Caco-2 (cell line): ENCODE results near the gene CKAP2L. TPM values are rescaled to one million over a fixed set of nuclear protein-coding genes. Genes with fewer than 3 reads are reported as not detected.

Experiments used
- BruUV-seq: library from RNA; stranded (reverse); fragments of 400-500 nt; replicated peaks from 2 replicates; lab custom pipeline; 2021; lab: Mats Ljungman, UMichigan
- CTCF ChIA-PET: fragments of 300-600 bp; sonication (Branson Sonifier 250); formaldehyde crosslinking; loops from one replicate; lab custom pipeline; 2022; ENCODE audit warnings: antibody characterized with exemption; lab: Charles Lee
- POLR2A ChIA-PET: fragments of 300-600 bp; sonication (Branson Sonifier 250); formaldehyde crosslinking; loops from one replicate; lab custom pipeline; 2022; ENCODE audit warnings: antibody characterized with exemption; lab: Charles Lee
- DNase-seq, 2 experiments: peaks; one replicate each; pipeline versions ENCODE4 v3.0.0 to v3.0.0-alpha.2; 2020 to 2022
- H3K27me3 ChIP-seq: replicated peaks from 2 replicates; pipeline ENCODE4 v1.6.0; 2011; ENCODE audit warnings: low read length; ENCODE audit not compliant: control insufficient read depth, insufficient read depth
- H3K36me3 ChIP-seq: 2 replicates; pipeline ENCODE4 v1.5.1; 2011; ENCODE audit warnings: low read length; ENCODE audit not compliant: control insufficient read depth, insufficient read depth
- H3K4me1 ChIP-seq: fragments of 250-450 bp; sonication (Bioruptor Pico); 2 replicates; pipeline ENCODE4 v1.5.1; 2020; ENCODE audit warnings: mild to moderate bottlenecking
- H3K4me3 ChIP-seq: 2 replicates; pipeline ENCODE4 v1.5.1; 2011; ENCODE audit warnings: low read depth, mild to moderate bottlenecking, control low read depth, low read length
- H3K9me3 ChIP-seq: fragments of 250-450 bp; sonication (Bioruptor Pico); 2 replicates; pipeline ENCODE4 v1.5.1; 2020; ENCODE audit warnings: mild to moderate bottlenecking, moderate library complexity
- H3K27ac Mint-ChIP-seq: one replicate; pipeline ENCODE4 v1.8.0; 2022; ENCODE audit warnings: mixed read lengths; ENCODE audit not compliant: unreplicated experiment
- H3K27me3 Mint-ChIP-seq: one replicate; pipeline ENCODE4 v1.8.0; 2022; ENCODE audit warnings: mixed read lengths; ENCODE audit not compliant: insufficient read depth, unreplicated experiment
- H3K36me3 Mint-ChIP-seq: one replicate; pipeline ENCODE4 v1.8.0; 2022; ENCODE audit warnings: mild to moderate bottlenecking, mixed read lengths; ENCODE audit not compliant: insufficient read depth, unreplicated experiment
- H3K4me1 Mint-ChIP-seq: one replicate; pipeline ENCODE4 v1.8.0; 2022; ENCODE audit warnings: low read depth, mixed read lengths; ENCODE audit not compliant: unreplicated experiment
- H3K4me3 Mint-ChIP-seq: one replicate; pipeline ENCODE4 v1.8.0; 2022; ENCODE audit warnings: mild to moderate bottlenecking, moderate library complexity, mixed read lengths; ENCODE audit not compliant: unreplicated experiment
- H3K9me3 Mint-ChIP-seq: one replicate; pipeline ENCODE4 v1.8.0; 2022; ENCODE audit warnings: mixed read lengths; ENCODE audit not compliant: unreplicated experiment
- CTCF ChIP-seq, 2 experiments: fragments of 200-600 bp in 1 of 2; IDR thresholded peaks; 1 replicate in 1 of 2; 2 replicates in 1 of 2; pipeline versions ENCODE4 v1.5.1 to v1.8.0; 2011 to 2022; ENCODE audit warnings: antibody characterized with exemption in 1 of 2, control low read depth in 1 of 2, inconsistent platforms in 1 of 2, low read depth in 1 of 2, low read length in 1 of 2, mild to moderate bottlenecking in 1 of 2, moderate library complexity in 1 of 2; ENCODE audit not compliant: insufficient read depth in 1 of 2, severe bottlenecking in 1 of 2, unreplicated experiment in 1 of 2
- intact Hi-C: fragments of 100-400 bp; cut with micrococcal nuclease; formaldehyde crosslinking; loops from one replicate; pipeline ENCODE4 v1.10.0; 2022; ENCODE audit not compliant: unreplicated experiment
- total RNA-seq: library from RNA; stranded (reverse); gene quantifications from 2 replicates; pipeline ENCODE4 v1.2.3, GENCODE V29; 2022

Gene CKAP2L
- total RNA-seq, 1 experiment from 2014 or later, result 20.7 TPM

DNA sequence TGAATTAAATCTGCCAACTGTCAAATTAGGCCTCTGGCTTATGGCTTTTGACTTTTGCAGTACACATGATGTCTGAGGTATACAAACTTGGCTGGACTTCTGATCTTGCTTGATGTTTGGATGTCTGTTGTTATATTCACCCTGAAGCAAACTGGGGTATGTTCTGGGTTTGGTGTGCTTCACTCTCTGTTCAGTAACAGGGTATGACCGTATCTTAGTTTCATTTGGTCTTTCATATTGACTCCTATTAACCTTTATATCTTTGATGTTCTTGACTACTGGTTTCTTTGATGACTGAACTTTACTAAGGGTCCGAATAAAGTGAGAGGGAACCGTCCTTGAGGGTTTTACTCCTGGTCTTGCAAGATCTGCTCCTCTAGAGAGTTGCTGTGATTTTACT lies 8.2 kb downstream of the CKAP2L start:
- BruUV-seq, result no TSS peak
- peaks cover 58% of the 10 kb centered on the region for H3K36me3 Mint-ChIP-seq
- no peak overlapping the region for H3K27ac Mint-ChIP-seq
- ChIA-PET CTCF (interaction anchor here (0.6 kb wide), 1 partner anchor 111 kb away, joined by 3 read pairs; no protein-coding TSS in a partner anchor), POLR2A (no interaction called here)
- H3K27me3 Mint-ChIP-seq, result no peaks in the 10 kb centered on the region
- no peak overlapping the region for H3K4me3 Mint-ChIP-seq
- H3K4me1 ChIP-seq, result peaks cover 7% of the 10 kb centered on the region
- no peaks in the 10 kb centered on the region for H3K9me3 Mint-ChIP-seq
- intact Hi-C loops, result no loop called here
- no peak for DNase-seq
- no peak for TF ChIP-seq CTCF (IDR thresholded peaks at IDR 0.05; ENCODE audit: insufficient read depth in 1 of 2, low read depth in 1 of 2, low read length in 1 of 2, severe bottlenecking in 1 of 2, unreplicated experiment in 1 of 2)
- no peaks in the 10 kb centered on the region for H3K27me3 ChIP-seq
- H3K9me3 ChIP-seq, result no peaks in the 10 kb centered on the region
- H3K4me1 Mint-ChIP-seq, result no peaks in the 10 kb centered on the region
- no peak overlapping the region for H3K4me3 ChIP-seq
- H3K36me3 ChIP-seq, result peaks cover 3% of the 10 kb centered on the region

DNA sequence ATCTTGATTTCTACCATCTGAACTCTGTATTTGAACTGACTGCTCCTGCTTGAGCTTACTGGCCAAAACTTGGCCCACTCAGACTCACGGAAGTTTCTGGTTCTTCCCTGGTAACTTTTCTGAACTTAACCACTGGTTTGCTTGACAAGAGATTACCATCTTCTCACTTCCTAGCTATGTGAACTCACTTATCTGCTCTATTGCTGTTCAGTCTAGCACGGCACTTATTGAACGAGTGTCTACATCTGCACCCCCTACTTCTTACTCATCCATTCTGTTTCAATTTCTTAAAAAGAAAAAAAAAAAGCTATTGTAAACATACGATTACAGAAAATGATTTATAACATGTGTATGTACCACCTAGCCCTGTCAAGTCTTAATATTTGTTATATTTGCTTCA lies 9.0 kb downstream of the CKAP2L start:
- H3K4me3 ChIP-seq, result no peak overlapping the region
- no peaks in the 10 kb centered on the region for H3K27me3 ChIP-seq
- no TSS peak for BruUV-seq
- ChIA-PET POLR2A (no interaction called here), CTCF (interaction anchor here (0.6 kb wide), 1 partner anchor 110 kb away, joined by 3 read pairs; no protein-coding TSS in a partner anchor)
- Mint-ChIP-seq H3K9me3 (no peaks in the 10 kb centered on the region), H3K4me1 (peaks cover under 1% of the 10 kb centered on the region), H3K27me3 (no peaks in the 10 kb centered on the region), H3K27ac (no peak overlapping the region), H3K4me3 (no peak overlapping the region), H3K36me3 (peaks cover 54% of the 10 kb centered on the region)
- intact Hi-C loops, result no loop called here
- no peak for TF ChIP-seq CTCF (IDR thresholded peaks at IDR 0.05; ENCODE audit: insufficient read depth in 1 of 2, low read depth in 1 of 2, low read length in 1 of 2, severe bottlenecking in 1 of 2, unreplicated experiment in 1 of 2)
- DNase-seq, result no peak
- H3K4me1 ChIP-seq, result peaks cover 9% of the 10 kb centered on the region
- H3K9me3 ChIP-seq, result no peaks in the 10 kb centered on the region
- H3K36me3 ChIP-seq, result peaks cover 3% of the 10 kb centered on the region

DNA sequence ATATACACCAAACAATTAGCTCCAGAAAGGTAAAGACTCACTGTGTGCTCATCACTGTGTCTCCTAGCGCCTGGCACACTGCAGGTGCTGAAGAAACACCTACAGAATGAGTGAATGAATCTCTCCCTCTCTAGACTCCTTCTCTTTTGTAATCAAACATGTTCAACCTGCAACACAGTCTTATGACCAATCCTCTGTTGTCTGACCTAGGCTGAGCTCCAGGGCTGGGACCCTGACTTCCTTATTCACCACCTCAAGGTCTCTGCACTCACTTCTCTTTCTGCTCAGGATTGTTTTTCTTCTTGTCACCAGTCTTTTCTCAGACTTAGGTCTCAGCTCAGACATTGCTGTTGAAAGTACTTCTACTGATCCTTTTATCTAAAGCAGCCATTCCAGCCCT lies 9.8 kb downstream of the CKAP2L start:
- Histone ChIP-seq H3K9me3 (no peaks in the 10 kb centered on the region), H3K4me1 (peaks cover 9% of the 10 kb centered on the region), H3K27me3 (no peaks in the 10 kb centered on the region), H3K4me3 (no peak overlapping the region), H3K36me3 (peaks cover 6% of the 10 kb centered on the region)
- Mint-ChIP-seq H3K27ac (peak overlapping the region; percentile 3), H3K4me1 (peaks cover 7% of the 10 kb centered on the region), H3K9me3 (no peaks in the 10 kb centered on the region), H3K4me3 (no peak overlapping the region), H3K27me3 (no peaks in the 10 kb centered on the region), H3K36me3 (peaks cover 62% of the 10 kb centered on the region)
- no TSS peak for BruUV-seq
- POLR2A ChIA-PET, result no interaction called here
- no peak for DNase-seq
- intact Hi-C loops, result no loop called here
- CTCF ChIA-PET, result no interaction called here
- TF ChIP-seq CTCF (IDR thresholded peaks at IDR 0.05; ENCODE audit: insufficient read depth in 1 of 2, low read depth in 1 of 2, low read length in 1 of 2, severe bottlenecking in 1 of 2, unreplicated experiment in 1 of 2), result no peak
